A549 (cell line): Measurements from ENCODE around the gene GAS7.

ENCODE experiments used
- CBX2 ChIP-seq: fragments of 200-600 bp; sonication (generic); IDR thresholded peaks from 2 replicates; pipeline ENCODE4 v1.6.1; 2016; ENCODE audit warnings: low read depth, mild to moderate bottlenecking, borderline replicate concordance
- CHD4 ChIP-seq: fragments of 200-600 bp; sonication (generic); IDR thresholded peaks from 2 replicates; pipeline ENCODE4 v1.6.1; 2016; ENCODE audit warnings: antibody characterized with exemption, mild to moderate bottlenecking, borderline replicate concordance
- HDAC2 ChIP-seq: fragments of 200-600 bp; sonication (generic); IDR thresholded peaks from 2 replicates; pipeline ENCODE4 v1.6.1; 2016
- JUN ChIP-seq, 2 experiments: fragments of >200 bp; sonication (Bioruptor Twin); formaldehyde crosslinking; IDR thresholded peaks; 2 replicates in 1 of 2; 3 replicates in 1 of 2; pipeline ENCODE4 v1.6.1; 2016 to 2017
- MAFK ChIP-seq: fragments of 450-650 bp; IDR thresholded peaks from 2 replicates; pipeline ENCODE4 v1.6.1; 2014; ENCODE audit not compliant: partially characterized antibody
- MYC ChIP-seq: IDR thresholded peaks from 2 replicates; pipeline ENCODE4 v1.6.1; 2012; ENCODE audit warnings: mild to moderate bottlenecking, inconsistent platforms, low read length, improper control_type of control experiment, borderline replicate concordance
- NFE2L2 ChIP-seq: fragments of 150-350 bp; conservative IDR thresholded peaks from 2 replicates; pipeline ENCODE4 v1.6.1; 2014; ENCODE audit warnings: low read length
- PBX3 ChIP-seq: IDR thresholded peaks from 2 replicates; pipeline ENCODE4 v1.6.1; 2012
- POLR2A ChIP-seq: IDR thresholded peaks from 2 replicates; pipeline ENCODE4 v1.6.1; 2012; ENCODE audit warnings: mild to moderate bottlenecking, low read length
- TF ChIP-seq, protein P1 (sequence below): fragments of >200 bp; sonication (Bioruptor Twin); formaldehyde crosslinking; IDR thresholded peaks from 3 replicates; pipeline ENCODE4 v1.5.1; 2016

DNA sequence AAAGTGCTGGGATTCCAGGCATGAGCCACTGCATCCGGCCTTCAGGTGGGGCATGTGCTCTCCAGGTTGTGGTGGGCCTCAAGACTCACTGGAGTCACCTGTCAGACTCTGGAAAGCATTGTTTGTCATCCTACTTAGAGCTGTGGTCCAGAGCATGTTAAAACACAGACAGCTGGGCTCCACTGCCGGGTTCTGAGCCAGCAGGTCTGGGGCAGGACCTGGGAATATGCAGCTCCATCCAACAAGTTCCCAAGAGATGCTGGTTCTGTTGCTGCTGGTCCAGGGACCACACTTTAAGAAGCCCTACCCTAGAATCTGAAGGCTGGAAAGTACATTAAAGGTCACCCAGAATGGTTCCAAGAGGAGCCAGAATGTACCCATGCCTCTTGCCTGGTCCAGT lies 75.3 kb downstream of the GAS7 start:
- no peak for TF ChIP-seq CHD4
- no peak for TF ChIP-seq NFE2L2
- TF ChIP-seq, protein P1, sequence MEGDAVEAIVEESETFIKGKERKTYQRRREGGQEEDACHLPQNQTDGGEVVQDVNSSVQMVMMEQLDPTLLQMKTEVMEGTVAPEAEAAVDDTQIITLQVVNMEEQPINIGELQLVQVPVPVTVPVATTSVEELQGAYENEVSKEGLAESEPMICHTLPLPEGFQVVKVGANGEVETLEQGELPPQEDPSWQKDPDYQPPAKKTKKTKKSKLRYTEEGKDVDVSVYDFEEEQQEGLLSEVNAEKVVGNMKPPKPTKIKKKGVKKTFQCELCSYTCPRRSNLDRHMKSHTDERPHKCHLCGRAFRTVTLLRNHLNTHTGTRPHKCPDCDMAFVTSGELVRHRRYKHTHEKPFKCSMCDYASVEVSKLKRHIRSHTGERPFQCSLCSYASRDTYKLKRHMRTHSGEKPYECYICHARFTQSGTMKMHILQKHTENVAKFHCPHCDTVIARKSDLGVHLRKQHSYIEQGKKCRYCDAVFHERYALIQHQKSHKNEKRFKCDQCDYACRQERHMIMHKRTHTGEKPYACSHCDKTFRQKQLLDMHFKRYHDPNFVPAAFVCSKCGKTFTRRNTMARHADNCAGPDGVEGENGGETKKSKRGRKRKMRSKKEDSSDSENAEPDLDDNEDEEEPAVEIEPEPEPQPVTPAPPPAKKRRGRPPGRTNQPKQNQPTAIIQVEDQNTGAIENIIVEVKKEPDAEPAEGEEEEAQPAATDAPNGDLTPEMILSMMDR = no peak
- no peak for TF ChIP-seq MAFK
- no peak for TF ChIP-seq MYC
- TF ChIP-seq JUN (IDR thresholded peaks at IDR 0.05) = no peak
- TF ChIP-seq POLR2A = no peak
- TF ChIP-seq CBX2 = no peak
- no peak for TF ChIP-seq HDAC2
- TF ChIP-seq PBX3 = no peak
